Kidney (tissue), 22 donors: ENCODE measurements around the gene TRIM26. TPM values are rescaled to one million over a fixed set of nuclear protein-coding genes. Genes with fewer than 3 reads are reported as not detected.

ENCODE experiments used
- DNase-seq, 5 donors: peaks; one replicate each; pipeline ENCODE4 v3.0.0-alpha.2; 2013 to 2020
- FAIRE-seq: peaks from 2 replicates; lab custom pipeline; 2012; peaks lifted over from hg19 to GRCh38; lab: Jason Lieb, UNC
- H3K27ac ChIP-seq, 2 donors: one replicate each; pipeline ENCODE4 v1.7.0; 2013; ENCODE audit warnings: low read depth in 2 of 2, low read length in 2 of 2, inconsistent platforms in 1 of 2
- H3K27me3 ChIP-seq: one replicate; pipeline ENCODE4 v1.7.1; 2013; ENCODE audit warnings: low read length, inconsistent platforms; ENCODE audit not compliant: control insufficient read depth, insufficient read depth
- H3K36me3 ChIP-seq, 3 donors: one replicate each; pipeline versions ENCODE4 v1.7.0 to v1.7.1; 2013; ENCODE audit warnings: low read length in 3 of 3, control low read depth in 1 of 3, inconsistent platforms in 1 of 3; ENCODE audit not compliant: insufficient read depth in 3 of 3, control insufficient read depth in 2 of 3
- H3K4me1 ChIP-seq, 3 donors: one replicate each; pipeline versions ENCODE4 v1.7.0 to v1.7.1; 2013; ENCODE audit warnings: low read length in 3 of 3, inconsistent platforms in 1 of 3, low read depth in 1 of 3; ENCODE audit not compliant: control insufficient read depth in 2 of 3, insufficient read depth in 2 of 3
- H3K4me3 ChIP-seq, 3 donors: one replicate each; pipeline versions ENCODE4 v1.7.0 to v1.8.1; 2013; ENCODE audit warnings: low read length in 3 of 3, control low read depth in 1 of 3, inconsistent platforms in 1 of 3
- H3K9ac ChIP-seq, 3 donors: one replicate each; pipeline versions ENCODE4 v1.7.0 to v1.7.1; 2013; ENCODE audit warnings: low read length in 3 of 3, control low read depth in 1 of 3, inconsistent platforms in 1 of 3
- H3K9me3 ChIP-seq, 3 donors: one replicate each; pipeline versions ENCODE4 v1.7.0 to v1.7.1; 2013; ENCODE audit warnings: low read length in 3 of 3, control low read depth in 1 of 3, inconsistent platforms in 1 of 3; ENCODE audit not compliant: control insufficient read depth in 2 of 3, insufficient read depth in 1 of 3
- intact Hi-C: fragments of 100-400 bp; cut with DNase I; formaldehyde crosslinking; loops from one replicate; pipeline ENCODE4 v1.11.1; 2022
- long read RNA-seq, 10 donors: library from polyadenylated mRNA in 1 of 10; unstranded in 1 of 10; transcript quantifications; one replicate each; pipeline ENCODE4 v2.0.0 and lab custom pipeline, GENCODE V29; 2021 to 2026
- polyA plus RNA-seq: library from polyadenylated mRNA; stranded (reverse); fragments of 350-450 nt; fragmentation: Illumina TruSeq; extraction: RNeasy Lipid Tissue Mini Kit (QIAGEN cat#74804); gene quantifications from one replicate; pipeline ENCODE4 v1.2.3, GENCODE V29; 2014; ENCODE audit warnings: low read depth, low replicate concordance; ENCODE audit not compliant: insufficient read depth
- total RNA-seq: library from RNA; stranded (reverse); fragmentation: NEBNext Ultra II Directional; extraction: Animal tissue kit (Norgen Biotek cat#: 25700); gene quantifications from one replicate; pipeline ENCODE4 v1.2.1, GENCODE V29; 2021
- TF ChIP-seq, protein P1 (sequence below): IDR thresholded peaks from 3 replicates; pipeline ENCODE4 v1.5.1; 2012; ENCODE audit warnings: mild to moderate bottlenecking, moderate library complexity, borderline replicate concordance; ENCODE audit not compliant: insufficient read depth; ENCODE audit errors: extremely low read depth
- donor health status: control.
- donor health status: control.
- donor health status: control.
- donor health status: control.
- donor health status: control.
- donor health status: DM: yes; HTN: yes; CAD: no.
- donor health status: Normal renal cell carcinoma (clear cell type).

TRIM26 gene
- total RNA-seq (63.9 TPM), polyA plus RNA-seq (28.0 TPM)
- long read RNA-seq, donor 1: 0 reads
- long read RNA-seq, donor 2: 0 reads
- long read RNA-seq, donor 3: 0 reads
- long read RNA-seq, donor 4, partial matches to known transcripts: 0 of 7 reads
- long read RNA-seq, donor 4, other reads (novel, unspliced or antisense): 5 of 7 reads
- long read RNA-seq, donor 5, partial matches to known transcripts: 7 of 7 reads
- long read RNA-seq, donor 5, other reads (novel, unspliced or antisense): 0 of 7 reads
- long read RNA-seq, donor 6: 0 reads
- long read RNA-seq, donor 7, partial matches to known transcripts: 6 of 44 reads
- long read RNA-seq, donor 7, other reads (novel, unspliced or antisense): 36 of 44 reads
- long read RNA-seq, donor 8, partial matches to known transcripts: 6 of 6 reads
- long read RNA-seq, donor 8, other reads (novel, unspliced or antisense): 0 of 6 reads
- long read RNA-seq, donor 9, partial matches to known transcripts: 0 of 1 reads
- long read RNA-seq, donor 9, other reads (novel, unspliced or antisense): 0 of 1 reads
- long read RNA-seq, donor 10, partial matches to known transcripts: 0 of 1 reads
- long read RNA-seq, donor 10, other reads (novel, unspliced or antisense): 0 of 1 reads

GRCh38 chr6:30212865-30213666, at the start of gene TRIM26:
Gene TRIM26 (minus strand): TSS chr6:30213406. CDS start chr6:30199103, 14,303 bp downstream.
- FAIRE-seq: peak; percentile 94
- peak within 1 kb of the TSS; percentile 92 to 99 (median 96) for H3K9ac ChIP-seq
- no peaks in the 10 kb centered on the region for H3K9me3 ChIP-seq
- intact Hi-C loops: no loop called here
- H3K4me1 ChIP-seq: peaks cover 3 to 23% (median 21%) of the 10 kb centered on the region in 3 donors
- peak within 1 kb of the TSS; percentile 98 to 99 for H3K27ac ChIP-seq
- H3K27me3 ChIP-seq: no peaks in the 10 kb centered on the region
- H3K36me3 ChIP-seq: no peaks in the 10 kb centered on the region
- TF ChIP-seq, protein P1, sequence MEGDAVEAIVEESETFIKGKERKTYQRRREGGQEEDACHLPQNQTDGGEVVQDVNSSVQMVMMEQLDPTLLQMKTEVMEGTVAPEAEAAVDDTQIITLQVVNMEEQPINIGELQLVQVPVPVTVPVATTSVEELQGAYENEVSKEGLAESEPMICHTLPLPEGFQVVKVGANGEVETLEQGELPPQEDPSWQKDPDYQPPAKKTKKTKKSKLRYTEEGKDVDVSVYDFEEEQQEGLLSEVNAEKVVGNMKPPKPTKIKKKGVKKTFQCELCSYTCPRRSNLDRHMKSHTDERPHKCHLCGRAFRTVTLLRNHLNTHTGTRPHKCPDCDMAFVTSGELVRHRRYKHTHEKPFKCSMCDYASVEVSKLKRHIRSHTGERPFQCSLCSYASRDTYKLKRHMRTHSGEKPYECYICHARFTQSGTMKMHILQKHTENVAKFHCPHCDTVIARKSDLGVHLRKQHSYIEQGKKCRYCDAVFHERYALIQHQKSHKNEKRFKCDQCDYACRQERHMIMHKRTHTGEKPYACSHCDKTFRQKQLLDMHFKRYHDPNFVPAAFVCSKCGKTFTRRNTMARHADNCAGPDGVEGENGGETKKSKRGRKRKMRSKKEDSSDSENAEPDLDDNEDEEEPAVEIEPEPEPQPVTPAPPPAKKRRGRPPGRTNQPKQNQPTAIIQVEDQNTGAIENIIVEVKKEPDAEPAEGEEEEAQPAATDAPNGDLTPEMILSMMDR: no peak
- peak; percentile 98 to 99 (median 99) for DNase-seq
- peak within 1 kb of the TSS; percentile 92 to 98 (median 94) for H3K4me3 ChIP-seq

DNA sequence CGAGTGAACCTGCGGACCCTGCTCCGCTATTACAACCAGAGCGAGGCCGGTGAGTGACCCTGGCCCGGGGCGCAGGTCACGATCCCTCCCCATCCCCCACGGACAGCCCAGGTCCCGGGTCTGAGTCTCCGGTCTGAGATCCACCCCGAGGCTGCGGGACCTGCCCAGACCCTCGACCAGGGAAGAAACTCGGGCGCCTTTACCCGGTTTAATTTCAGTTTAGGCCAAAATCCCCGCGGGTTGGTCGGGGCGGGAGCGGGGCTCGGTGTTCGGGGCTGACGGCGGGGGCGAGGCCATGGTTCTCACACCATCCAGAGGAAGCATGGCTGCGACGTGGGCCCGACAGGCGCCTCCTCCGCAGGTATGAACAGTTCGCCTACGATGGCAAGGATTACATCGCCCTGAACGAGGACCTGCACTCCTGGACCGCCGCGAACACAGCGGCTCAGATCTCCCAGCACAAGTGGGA, 46.9 kb upstream of the TRIM26 start:
- intact Hi-C loops: no loop called here
- Histone ChIP-seq H3K27me3 (peaks cover 2% of the 10 kb centered on the region), H3K27ac (no peak overlapping the region), H3K4me1 (peaks cover 0 to 6% (median 0%) of the 10 kb centered on the region in 3 donors), H3K9ac (peak overlapping the region in 2 of 3 donors; percentile 70 to 77), H3K4me3 (peak overlapping the region; percentile 48 to 79 (median 71)), H3K9me3 (no peaks in the 10 kb centered on the region), H3K36me3 (no peaks in the 10 kb centered on the region)
- TF ChIP-seq, protein P1: no peak
- DNase-seq: peak in 4 of 5 donors; percentile 20 to 70 (median 22)
- FAIRE-seq: no peak

DNA sequence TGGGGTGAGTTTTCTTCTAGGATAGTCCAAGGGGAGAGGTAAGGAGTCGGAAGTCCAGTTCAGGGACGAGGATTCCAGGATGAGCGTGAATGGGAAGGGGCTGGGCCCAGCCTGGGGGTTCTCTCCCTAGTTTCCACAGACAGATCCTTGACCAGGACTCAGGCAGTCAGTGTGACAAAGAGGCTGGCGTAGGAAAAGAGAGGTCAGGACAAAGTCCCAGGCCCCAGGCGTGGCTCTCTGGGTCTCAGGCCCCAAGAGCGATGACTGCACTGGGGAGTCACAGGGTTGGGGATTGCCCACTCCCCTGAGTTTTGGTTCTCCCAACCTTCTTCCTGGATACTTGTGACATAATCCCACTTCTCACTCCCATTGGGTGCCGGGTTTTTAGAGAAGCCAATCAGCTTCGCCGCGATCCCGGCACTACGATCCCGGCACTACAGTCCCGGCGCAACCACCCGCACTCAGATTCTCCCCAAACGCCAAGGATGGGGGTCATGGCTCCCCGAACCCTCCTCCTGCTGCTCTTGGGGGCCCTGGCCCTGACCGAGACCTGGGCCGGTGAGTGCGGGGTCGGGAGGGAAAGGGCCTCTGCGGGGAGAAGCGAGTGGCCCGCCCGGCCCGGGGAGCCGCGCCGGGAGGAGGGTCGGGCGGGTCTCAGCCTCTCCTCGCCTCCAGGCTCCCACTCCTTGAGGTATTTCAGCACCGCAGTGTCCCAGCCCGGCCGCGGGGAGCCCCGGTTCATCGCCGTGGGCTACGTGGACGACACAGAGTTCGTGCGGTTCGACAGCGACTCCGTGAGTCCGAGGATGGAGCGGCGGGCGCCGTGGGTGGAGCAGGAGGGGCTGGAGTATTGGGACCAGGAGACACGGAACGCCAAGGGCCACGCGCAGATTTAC, 46.2 kb upstream of the TRIM26 start:
- Histone ChIP-seq H3K9me3 (no peaks in the 10 kb centered on the region), H3K9ac (peak overlapping the region; percentile 30 to 77 (median 76)), H3K4me3 (peak overlapping the region; percentile 48 to 79 (median 71)), H3K27ac (peak overlapping the region; percentile 14 to 61), H3K36me3 (no peaks in the 10 kb centered on the region), H3K27me3 (peaks cover 2% of the 10 kb centered on the region), H3K4me1 (peaks cover 0 to 6% (median 0%) of the 10 kb centered on the region in 3 donors)
- intact Hi-C loops: no loop called here
- no peak for FAIRE-seq
- peak; percentile 76 to 94 (median 86) for DNase-seq
- TF ChIP-seq, protein P1: no peak
